GM12864 (cell line): ENCODE data around the gene POLR2M.

Experiments
- DNase-seq: peaks from one replicate; pipeline ENCODE4 v3.0.0-alpha.2; 2011; ENCODE audit warnings: low read depth
- H3K4me3 ChIP-seq: 2 replicates; pipeline ENCODE4 v1.5.1; 2011; ENCODE audit warnings: mild to moderate bottlenecking, low read depth, low read length, control low read depth
- TF ChIP-seq, protein P1 (sequence below): IDR thresholded peaks from 2 replicates; pipeline ENCODE4 v1.5.1; 2011; ENCODE audit warnings: low read depth, mild to moderate bottlenecking, moderate library complexity, low read length, control low read depth, inconsistent platforms; ENCODE audit errors: missing control alignments

The POLR2M gene

DNA sequence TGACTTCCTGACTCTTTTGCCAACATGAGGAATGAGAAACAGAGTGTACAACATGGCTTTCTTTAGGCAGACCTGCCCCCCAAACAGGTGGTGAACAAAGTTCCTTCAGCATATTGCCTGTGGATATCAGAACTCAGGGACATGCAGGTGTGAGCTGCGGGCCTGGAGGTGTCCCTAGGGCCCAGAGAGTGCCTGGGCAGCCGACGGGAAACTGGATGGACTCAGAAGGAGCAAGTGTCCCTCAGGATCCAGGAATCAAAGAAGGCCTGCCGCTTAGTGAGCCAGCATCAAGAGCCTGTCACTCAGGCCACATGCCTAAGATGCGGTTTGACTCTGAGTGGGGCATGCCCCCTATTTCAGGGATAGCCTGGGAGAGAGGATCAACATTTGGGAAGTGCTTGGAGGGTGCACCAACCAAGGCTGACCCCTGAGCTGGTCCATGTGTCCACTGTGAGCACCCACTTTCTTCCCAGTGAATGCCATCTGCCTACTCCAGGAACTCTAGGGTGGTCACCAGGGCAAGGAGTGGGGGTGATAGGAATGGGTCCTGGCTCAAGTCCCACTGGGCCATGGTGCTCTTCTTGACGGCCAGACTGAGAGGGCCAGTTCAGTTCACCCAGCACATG is 16.1 kb upstream of the POLR2M start:
- DNase-seq = no peak
- TF ChIP-seq, protein P1, sequence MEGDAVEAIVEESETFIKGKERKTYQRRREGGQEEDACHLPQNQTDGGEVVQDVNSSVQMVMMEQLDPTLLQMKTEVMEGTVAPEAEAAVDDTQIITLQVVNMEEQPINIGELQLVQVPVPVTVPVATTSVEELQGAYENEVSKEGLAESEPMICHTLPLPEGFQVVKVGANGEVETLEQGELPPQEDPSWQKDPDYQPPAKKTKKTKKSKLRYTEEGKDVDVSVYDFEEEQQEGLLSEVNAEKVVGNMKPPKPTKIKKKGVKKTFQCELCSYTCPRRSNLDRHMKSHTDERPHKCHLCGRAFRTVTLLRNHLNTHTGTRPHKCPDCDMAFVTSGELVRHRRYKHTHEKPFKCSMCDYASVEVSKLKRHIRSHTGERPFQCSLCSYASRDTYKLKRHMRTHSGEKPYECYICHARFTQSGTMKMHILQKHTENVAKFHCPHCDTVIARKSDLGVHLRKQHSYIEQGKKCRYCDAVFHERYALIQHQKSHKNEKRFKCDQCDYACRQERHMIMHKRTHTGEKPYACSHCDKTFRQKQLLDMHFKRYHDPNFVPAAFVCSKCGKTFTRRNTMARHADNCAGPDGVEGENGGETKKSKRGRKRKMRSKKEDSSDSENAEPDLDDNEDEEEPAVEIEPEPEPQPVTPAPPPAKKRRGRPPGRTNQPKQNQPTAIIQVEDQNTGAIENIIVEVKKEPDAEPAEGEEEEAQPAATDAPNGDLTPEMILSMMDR = no peak

DNA sequence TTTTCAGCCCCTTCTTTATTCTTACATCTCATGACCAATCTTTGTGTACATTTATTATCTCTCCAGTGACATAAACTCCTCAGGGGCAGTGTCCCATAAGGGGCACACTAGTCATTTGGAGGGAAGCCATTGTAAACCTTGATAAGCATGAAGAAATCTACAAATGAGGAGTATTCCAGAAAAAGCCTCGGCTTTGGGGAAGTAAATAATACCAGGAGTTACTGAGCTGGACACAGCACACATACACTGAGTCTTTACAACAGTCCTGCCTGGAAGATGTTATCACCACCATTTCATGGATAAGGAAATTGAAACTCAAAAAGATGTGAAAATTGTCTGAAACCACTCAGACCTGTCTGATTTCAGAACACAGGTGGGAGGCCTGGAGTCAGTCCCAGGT is 15.4 kb upstream of the POLR2M start:
- TF ChIP-seq, protein P1 = no peak
- no peak for DNase-seq
- no peak overlapping the region for H3K4me3 ChIP-seq

More for the DNA sequence above, 16.1 kb upstream of the POLR2M start:
- H3K4me3 ChIP-seq = no peak overlapping the region

DNA sequence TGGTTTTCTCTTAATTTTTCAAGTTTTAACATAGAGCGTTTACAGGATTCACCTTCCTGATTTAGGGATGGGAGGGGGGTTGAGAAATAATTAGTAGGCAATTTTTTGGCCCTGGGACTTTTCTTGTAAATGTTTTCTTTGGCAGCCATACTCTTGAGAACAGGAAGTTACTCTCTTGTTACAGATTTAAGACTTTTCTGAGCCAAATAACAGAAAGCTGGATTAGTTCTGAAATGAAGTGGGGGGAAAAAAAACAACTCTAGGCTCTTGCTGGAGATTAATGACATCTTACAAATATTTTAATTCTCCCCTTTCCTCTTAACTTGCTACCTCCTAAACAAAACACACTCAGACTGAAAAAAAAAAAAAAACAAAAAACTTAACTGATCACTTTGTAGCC is 13.8 kb upstream of the POLR2M start:
- DNase-seq = no peak
- no peak overlapping the region for H3K4me3 ChIP-seq
- TF ChIP-seq, protein P1 = no peak

DNA sequence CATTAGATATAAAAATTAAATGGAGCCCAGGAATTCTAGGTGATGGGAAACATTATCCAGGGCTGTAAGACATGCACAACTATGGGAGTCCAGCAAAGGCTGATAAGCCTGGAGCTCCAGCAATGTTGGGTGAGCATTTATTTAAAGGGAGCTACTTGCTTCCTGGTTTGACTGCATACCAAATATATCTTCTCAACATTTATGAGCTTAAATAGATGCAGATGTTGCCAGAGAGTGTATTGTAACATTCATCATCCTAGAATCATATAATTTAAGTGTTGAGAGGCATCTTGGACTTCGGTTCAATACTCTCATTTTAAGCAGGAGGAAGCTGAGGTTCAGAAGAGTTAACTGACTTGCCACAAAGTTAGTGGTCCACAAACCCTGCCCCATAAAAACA is 12.2 kb upstream of the POLR2M start:
- TF ChIP-seq, protein P1 = no peak
- DNase-seq = no peak
- no peak overlapping the region for H3K4me3 ChIP-seq

DNA sequence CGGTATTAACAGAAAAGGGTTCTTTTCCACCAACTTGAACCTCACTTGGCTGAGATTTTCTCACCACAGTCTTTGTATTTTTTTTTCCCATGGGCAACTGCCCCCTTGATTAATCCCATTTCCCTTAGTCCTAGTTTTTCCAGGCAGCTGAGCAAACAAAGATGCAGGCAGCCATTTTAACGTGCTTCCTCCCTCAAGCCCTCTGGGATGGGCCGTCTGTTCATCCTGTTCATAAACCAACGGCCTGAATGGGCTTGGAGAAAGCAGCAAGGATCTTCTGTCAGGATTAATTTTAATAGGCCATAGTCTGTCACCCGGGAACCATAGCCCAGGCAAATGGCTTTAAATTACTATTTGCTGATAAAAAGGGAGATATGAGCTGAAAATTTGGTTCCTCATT is 10.4 kb upstream of the POLR2M start:
- no peak overlapping the region for H3K4me3 ChIP-seq
- DNase-seq = no peak
- TF ChIP-seq, protein P1 = no peak

DNA sequence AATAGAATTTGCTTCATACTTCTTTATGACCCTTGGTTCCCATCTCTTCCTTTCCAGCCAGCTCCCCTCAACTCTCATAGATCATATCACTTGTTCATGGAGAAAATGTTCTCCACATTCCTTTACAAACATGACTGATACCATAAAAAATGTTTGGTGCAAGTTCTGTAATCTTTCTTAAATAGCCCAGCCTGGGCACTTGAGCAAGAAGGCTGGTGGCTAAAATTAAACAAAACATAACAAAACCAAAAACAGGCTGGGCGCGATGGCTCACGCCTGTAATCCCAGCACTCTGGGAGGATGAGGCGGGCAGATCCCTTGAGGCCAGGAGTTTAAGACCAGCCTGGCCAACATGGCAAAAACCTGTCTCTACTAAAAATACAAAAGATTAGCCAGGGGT is 8.9 kb upstream of the POLR2M start:
- H3K4me3 ChIP-seq = no peak overlapping the region
- TF ChIP-seq, protein P1 = no peak
- no peak for DNase-seq

DNA sequence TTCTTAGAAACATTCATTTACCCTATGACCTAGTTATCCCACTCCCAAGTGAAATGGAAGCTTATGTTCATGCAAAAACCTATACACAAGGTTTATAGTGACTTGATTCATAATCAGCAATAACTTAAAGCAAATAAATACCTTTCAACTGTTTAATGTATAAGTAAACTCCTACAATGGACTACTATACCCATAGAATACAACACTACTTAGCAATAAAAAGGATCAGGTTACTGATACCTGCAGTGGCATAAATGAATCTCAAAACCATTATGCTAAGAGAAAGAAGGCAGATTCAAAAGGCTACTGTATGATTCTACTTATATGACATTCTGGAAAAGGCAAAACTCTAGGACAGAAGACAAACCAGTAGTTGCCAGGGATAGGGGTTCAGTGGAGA is 8.3 kb upstream of the POLR2M start:
- no peak for DNase-seq
- H3K4me3 ChIP-seq = no peak overlapping the region
- TF ChIP-seq, protein P1 = no peak
